Measurements from ENCODE around the gene GPR78.

GPR78 gene

DNA sequence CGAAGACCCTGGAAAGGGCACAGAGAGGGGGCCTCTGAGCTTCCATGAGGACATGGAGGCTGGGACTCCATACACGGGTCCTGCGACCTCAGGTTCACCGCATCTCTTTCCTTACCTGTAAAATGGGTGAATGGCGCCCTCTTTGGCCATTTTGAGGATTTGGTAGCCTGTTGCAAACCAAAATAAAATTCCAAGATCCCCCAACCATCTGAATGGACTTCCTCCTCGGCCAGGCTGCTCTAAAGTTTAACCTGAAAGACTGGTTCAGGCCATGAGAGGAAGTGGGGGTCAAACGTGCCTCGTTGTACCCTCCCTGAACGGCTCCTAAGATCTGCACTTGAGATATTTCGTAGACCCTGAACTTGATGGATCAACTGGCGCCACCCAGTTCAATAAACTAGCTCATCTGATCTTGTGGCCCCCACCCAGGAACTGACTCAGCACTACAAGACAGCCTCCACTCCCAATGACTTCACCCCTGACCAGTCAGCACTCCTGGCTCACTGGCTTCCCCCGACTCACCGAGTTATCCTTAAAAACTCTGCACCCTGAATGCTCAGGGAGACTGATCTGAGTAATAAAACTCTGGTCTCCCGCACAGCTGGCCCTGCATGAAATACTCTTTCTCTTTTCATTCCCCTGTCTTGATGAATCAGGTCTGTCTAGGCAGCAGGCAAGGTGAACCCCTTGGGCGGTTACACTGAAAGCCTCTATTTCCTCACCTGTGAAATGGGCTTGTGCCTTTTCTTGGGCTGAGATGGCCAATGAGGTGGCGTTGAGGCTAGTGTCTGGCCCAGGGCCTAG, 32.9 kb upstream of the GPR78 start:
- no peak for DNase-seq

DNA sequence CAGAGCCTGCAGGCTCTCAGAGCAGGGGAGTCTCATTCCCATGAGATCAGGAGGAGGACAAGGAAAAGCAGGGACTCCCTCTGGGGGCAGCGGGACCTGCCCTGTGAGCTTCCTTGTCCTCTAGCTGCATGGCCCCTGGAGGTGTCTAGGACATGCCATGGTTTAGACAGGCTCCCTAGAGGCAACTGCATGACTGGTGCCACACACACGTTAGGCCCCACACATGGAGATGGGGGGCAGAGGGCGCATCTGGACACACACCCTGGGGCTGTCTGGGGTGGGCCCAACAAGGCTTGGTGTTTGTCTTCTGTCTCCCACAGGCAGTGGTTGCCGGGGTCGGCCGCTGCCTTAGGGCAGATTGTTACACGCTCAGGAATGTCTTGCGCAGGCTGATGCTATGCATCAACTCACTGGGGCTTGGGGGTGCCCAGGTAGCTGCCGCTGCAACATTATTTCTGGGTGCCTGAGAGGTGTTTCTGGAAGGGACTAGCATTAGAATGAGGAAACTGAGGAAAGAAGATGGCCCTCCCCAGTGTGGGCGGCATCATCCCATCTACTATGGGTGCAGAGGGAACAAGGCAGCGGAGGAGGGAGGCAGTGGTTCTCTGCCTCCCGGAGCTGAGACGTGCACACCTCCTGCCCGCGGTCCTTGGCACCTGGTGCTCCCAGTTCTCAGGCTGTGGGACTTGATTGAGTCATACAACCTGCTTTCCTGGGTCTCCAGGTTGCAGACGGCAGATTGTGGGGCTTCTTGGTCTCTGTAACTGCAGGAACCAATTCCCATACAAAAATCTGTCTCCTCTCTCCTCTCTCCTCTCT, 32.1 kb upstream of the GPR78 start:
- no peak for DNase-seq

DNA sequence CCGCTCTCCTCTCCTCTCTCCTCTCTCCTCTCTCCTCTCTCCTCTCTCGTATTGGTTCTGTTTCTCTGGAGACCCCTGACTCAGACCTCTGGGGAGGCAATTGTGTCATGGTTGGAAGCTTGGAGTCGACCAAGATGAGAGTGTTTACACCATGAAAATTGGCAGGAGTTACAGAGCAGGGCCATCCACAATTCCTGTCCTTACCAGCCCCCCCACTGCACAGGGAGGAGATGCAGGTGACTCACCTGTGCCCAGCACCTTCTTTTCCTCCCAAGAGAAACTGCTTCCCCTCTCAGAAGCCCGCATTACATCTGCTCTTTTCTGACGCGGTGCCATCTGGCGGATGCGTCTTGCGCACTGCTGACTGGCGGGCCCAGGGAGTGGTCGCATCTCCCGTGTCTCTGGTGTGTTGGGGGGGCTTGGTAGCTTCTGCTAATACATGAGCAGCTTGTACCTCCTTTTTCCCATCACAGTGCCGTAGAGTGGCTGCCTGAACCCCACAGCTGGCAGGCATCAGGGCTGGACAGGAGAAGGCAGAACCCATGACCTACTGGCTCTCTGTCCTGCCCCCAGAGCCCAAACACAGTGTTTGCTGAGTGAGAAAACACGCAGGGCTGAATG, 31.4 kb upstream of the GPR78 start:
- DNase-seq = no peak

DNA sequence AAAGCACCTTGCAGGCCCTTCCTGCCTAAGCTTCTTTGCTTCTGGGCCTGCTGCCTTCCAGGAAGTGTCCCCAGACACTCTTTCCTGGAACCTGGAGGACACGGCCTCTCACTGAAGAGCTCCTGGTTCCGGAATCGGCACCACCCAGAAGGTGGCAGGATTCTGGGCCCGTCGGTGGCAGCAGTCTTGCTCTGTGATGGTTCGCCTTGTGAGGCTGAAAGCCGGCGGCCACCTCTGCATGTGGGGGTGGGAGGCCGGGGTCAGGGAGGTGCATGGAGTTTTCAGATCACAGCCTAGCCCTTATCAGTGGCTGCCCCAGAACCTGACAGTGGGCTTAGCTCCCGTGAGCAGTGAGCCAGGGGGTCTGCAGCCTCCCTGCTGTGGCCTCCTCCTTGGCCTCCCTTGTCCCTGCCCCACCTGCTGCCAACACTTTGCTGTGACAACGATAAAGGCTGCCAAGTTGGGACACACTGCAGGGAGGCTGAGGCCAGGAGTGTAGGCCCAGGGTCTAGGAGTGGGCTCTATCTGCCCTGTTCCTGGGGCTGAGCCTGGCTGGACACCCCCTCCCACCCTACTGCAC, 30.8 kb upstream of the GPR78 start:
- DNase-seq = no peak

DNA sequence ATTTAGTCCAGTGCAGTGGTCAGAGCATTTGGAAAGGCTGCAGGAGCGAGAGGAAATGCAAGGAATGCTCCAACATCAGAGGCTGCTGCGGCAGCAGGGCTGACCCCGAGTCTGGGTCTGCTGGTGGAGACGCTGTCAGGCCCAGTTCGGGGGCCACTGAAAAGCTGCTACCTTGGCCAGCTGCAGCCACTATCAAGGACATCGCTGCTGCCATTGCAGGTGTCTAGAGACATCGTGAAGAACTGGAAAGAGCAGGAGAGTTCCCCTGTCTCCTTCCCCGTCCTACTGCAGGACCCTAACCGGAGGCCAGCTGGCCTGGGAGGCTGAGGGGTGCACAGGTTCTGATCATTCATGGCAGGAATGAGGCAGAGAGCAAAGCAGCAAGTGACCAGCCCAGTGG, 29.5 kb upstream of the GPR78 start:
- no peak for DNase-seq

DNA sequence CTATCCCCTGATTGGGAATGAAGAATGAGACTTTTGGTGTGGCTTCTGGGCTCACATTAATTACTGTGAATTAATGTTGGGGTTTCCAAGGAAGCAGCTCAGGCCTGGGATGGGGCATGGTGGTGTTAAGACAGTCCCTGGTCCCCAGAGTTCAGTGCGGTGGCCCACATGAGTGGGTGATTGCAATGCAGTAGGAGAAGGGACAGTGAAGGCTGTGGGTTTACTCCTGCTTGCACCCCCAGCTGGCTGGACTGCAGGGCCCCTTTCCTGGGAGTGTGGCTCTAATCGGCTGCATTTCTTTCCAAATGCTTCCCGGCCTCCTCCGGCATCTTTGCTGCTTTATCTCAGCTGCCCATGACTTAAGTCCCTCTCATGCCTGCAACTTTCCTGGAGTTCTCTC, 28.2 kb upstream of the GPR78 start:
- no peak for DNase-seq

DNA sequence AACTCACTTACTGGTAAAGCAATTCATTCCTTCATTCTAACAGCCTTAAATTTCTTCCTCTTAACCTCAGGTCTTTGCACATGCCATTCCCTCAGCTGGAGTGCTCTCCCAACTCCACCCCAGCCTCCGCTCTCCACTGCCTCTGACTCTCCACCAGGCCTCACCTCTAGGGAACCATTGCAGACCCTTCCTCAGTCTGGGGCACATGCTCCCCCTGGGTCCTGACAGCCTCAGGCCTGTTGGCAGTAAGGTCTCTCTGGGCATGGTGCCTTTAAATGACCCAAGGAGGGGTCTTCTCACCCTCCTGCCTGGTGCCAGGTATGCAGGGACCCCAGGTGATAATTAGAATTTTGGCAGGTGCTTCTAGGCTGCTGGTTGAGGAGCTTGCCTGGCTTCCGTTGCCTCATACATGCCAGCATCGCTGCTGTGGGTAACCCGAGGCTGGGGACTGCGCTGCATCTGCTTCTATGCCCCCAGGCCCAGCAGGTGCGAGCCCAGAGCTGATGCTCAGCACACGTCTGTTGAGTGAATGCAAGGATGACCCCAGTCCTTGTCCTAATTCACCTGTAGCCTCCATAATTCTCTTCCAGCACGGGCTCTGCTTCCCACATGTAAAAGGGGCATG, 27.5 kb upstream of the GPR78 start:
- DNase-seq = no peak

DNA sequence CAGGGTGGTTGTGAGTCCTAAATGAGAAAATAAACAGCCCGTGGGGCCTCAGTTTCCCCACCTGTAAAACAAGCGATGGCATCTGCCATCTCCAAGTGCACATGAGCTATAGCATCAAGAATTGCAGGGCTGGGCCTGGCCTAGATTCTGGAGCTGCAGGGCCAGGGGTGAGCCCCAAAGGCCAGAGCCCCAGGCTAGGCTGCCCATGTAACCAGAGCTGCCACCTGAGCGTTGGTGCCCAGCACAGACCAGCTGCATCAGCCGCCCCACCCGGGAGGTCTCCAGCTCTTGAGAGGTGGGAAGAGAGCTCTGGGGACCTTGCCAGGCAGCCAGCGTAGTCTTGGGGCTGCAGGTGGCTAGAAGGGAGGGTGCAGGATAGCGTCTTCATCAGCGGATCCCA, 27.0 kb upstream of the GPR78 start:
- DNase-seq = no peak

DNA sequence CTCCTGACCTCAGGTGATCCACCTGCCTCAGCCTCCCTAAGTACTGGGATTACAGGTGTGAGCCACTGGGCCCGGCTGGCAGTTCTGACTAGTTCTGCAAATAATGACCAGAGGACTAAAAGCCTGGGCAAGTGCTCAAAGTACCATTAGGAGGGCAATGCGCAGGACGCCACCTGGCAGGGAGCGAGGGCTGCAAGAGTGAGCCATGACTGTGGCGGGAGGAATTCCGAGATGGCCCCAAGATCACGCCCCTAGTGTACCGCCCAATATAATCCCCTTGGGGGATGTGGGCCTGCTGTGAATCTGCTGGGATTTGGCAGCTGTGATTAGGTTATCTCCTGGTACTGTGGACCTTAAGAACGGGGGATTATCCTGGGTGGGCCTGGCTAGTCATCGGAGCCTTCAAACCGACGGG, 26.2 kb upstream of the GPR78 start:
- DNase-seq = no peak

DNA sequence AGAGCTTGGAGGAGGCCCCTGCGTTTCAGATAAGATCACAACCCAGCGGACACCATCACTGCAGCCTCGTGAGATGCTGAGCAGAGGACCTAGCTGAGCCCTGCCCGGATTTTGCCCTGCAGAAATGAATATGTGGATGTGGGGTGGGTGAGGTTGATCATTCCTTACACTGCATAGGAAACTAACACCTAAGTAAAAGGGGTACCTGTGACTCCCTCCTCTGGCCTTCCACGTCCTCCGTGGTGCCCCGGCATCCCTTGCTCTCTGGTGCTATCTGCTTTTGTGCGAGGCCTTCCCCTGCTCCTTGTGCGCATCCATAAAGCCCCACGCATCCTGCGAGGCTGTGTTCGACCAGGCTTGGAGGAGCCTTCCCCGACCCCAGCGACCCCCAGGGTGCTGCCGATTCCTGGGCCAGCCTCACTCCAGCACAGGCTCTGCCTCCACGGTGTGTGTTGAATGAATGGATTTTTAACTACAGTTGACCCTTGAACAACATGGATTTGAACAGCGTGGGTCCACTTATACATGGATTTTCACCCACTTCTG, 25.6 kb upstream of the GPR78 start:
- no peak for DNase-seq

DNA sequence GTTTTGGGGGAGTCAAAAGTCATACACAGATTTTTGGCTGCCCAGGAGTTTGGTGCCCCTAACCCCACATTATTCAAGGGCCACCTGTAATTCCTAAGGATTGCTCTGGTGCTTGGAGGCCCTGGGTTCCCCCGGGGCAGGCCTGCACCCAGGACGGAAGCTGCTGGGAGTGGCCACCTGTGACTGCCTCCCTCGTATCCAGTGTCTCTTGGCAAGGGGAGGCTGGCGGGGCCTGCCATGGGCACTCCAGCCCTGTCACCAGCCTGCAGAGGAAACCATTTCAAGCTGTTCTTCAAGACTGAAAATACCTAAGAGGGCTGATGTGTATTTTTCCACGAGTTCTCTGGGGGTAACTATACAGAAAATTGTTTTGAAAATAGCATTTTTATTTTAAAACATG, 24.5 kb upstream of the GPR78 start:
- DNase-seq = no peak

DNA sequence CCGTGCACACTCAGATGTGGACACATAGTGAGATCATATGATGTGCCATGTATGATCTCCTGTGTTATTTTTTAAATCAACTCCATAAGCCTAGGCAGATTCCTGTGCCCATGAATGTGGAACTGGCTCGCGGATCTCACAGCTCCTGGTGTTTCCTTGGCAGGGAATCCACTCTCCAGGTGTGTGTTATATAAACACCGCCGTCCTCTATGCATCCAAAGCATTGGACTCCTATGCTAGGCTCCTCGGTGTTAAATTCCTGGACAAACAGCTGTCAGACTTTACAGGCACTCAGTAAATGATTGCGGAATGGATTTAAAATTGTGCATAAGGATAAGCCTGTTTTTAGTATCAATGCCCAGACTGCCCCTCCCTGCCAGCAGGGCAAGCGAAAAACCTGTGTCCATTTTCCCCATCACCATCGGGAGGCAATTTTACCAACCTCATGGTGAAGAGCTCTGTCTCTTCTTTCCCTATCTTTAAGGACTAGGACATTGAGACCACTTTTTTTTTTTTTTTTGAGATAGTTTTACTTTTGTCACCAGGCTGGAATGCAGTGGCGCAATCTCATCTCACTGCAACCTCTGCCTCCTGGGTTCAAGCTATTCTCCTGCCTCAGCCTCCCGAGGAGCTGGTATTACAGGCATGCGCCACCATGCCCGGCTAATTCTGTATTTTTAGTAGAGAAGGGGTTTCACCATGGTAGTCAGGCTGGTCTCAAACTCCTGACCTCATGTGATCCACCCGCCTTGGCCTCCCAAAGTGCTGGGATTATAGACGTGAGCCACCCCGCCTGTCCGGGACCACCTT, 23.6 kb upstream of the GPR78 start:
- no peak for DNase-seq

DNA sequence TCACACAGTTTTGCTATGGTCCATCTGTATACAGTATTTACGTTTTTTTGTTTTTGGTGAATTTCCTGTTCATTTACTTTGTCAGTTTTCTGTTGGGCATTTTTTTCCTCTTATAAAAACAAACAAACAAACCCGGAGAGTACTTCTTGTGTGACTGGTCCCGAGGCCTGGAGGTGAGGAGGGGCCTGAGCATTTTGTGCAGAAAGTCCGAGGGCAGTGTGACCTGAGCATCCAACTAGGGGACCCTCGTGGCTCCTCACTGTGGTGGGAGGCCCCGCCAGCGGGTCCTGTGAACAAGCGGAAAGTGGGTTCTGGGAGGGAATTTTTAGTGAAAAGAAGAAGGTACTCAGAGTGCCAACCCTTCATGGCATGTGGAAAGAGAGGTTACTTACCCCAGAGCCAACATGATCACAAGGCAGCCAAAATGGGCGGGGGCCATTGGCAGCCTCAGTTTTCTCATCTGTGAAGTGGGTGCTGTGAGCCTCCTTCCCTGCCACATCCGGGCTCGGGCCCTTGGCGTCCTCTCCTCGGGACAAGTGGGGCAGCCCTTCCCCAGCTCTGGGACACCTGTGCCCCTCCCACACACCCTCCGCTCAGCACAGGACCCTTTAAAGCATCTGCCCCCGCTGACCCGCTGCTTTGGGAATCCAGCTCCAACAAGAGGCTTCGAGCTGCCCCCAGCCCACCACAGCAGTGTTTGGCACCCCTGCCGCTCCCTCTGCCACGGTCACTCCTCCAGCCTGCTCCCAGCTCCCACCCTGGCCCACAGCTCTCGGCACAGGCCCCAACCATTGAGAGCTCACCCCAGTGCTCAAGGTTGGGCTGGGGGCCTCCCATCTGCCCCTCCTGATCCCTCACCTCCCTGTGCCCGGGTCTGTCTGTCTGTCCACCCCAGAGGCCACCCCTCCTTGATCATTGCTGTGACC, 22.8 kb upstream of the GPR78 start:
- DNase-seq = no peak

DNA sequence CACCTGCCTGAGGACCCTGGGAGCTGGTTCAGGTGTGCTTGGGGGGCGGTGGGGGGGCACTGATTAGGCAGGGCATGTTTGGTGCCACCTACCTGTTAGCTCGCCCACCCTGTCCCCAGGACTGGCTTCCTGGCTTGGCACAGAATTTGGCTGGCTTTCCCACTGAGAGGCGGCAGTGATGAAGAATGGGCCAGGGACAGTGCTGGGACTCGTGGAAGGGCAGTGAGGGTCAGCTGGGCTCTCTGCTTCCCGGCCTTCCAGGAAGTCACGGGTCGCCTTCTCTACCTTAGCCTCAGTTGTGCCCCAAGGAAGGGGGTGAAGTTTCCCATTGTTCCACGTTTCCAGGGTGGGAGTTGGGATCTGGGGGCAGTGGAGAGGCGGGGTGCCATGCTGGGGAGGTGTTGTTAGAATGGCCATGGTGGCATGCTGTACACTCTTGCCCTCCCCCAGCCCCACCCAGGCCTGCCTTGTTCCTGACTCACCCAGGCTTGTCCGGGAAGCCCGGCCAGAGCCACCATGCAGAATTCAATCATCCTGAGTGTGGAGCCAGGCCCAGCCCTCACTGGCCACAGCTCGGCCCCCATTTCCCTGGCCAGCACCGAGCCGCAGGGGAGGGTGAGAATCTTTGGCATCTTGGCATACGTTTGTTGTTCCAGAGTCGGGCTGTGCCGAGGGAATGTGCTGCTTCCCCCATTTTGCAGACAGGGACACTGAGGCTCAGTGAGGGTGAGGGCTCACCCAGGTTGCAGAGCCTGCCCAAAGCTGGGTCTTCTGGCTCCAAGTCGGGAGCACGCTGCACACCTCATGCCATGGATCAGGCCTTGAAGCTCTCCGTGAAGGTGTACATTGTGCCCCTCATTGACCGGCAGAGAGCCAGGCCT, 21.9 kb upstream of the GPR78 start:
- DNase-seq = no peak

DNA sequence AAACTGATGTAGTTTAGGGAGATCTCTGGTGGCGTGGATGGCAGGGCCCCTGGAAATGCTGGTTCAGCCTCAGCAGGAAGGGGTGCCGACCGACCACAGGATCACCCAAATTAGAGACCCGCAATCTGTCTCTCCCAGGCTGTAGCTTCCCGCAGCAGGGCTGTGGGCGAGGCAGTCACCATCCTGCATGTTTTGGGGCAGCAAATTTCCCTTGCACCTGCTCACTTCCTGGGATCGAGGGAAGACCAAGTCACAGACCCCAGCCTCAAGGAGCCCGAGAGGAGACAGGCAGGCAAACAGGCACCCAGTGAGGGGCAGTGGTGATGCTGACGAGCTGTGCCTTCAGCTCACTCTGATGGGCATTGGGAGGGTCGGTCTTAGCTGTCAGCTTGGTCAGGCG, 21.2 kb upstream of the GPR78 start:
- DNase-seq = no peak

DNA sequence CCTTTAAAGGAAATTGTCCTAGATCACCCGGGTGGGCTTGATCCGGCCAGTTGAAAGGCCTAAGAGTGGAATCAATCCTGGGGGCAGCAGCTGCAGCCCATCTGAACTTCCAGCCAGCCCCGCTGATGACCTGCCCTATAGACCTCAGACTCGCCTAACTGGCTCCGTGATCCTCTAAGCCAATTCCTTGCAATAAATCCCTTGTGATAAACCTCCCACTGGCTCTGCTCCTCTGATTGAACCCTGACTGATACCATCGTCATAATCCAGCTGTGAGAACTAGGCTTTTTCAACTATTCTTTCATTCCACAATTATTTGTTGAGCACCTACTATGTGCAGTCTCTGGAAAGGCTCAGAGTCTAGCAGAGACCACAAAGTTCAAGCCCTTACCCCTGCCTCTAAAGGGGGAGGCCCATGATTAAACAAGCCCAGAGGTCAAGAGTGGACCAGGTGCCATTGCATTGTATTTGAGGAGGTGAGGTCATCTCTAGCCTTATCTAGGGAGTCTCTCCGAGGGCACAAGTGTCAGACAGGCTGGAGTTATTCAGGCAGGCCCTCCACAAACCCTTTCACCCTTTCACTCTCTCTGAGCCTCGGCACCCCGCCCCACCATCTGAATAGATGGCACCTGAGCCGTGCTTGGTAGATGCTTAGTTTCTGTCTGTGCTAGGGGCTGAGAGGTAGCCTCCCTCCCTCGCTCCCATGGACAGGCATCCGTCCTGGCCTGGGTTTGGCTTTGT, 20.5 kb upstream of the GPR78 start:
- no peak for DNase-seq

DNA sequence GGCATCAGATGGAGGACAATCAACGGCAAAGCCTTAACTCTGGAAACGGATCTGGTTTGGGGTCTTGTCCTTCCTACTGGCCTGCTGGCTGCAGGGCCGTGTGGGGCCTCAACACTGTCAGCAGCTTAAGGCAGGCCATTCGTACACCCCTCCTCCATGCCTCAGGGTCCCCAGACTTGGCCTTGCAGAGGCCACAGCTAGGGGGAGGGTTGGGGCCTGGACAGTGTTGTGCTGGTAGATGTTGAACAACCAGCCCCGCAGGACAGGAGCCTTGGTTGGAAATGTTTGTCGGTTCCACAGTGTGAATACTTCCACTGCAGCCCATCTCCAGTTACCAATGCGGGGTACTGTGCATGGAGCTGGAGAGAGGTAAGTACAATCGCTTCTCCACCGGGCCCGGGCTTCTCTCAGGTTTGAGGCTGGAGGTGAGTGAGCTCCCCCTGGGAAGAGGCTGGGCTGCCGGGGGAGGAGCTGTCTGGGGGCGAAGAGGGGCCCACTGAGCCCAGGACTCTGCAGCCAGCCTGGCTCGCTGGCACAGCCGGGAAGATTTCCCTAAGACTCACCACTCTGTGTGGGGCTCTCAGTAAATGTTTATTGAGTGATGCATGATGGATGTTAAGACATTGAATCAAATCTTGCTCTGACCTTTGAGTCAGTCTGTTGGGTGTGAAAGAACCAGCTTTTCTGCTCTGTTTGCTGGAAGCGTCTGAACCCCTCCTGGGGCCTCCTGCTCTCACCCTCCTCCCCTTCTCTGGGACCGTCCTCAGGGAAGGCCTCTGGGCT, 19.7 kb upstream of the GPR78 start:
- DNase-seq = no peak

DNA sequence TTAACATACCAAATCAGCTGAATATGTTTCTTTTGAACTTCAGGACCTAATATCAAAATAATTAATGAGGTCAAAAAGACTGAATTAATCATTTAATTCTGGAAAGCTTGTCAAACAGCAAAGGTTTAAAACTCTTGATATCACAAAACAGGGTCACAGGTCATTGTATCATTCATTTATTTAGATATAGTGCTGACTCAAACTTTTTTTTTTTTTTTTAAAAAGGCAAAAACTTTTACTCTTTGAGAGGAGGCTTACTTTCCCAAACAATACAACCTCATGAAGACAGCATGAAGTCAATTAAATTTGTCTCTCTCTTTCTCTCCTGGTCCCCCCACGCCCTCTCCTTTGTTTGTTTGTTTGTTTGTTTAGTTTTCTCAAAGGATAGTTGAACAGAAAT, 15.6 kb upstream of the GPR78 start:
- no peak for DNase-seq
